Spleen (tissue), 7 donors: ENCODE measurements around the gene CCDC174.

ENCODE experiments used
- CTCF ChIP-seq, 11 experiments: fragments of 200-600 bp in 7 of 11; fragments of 450-650 bp in 4 of 11; sonication (generic) in 4 of 11; IDR thresholded peaks in 8 of 11; conservative IDR thresholded peaks in 3 of 11; 1 replicate in 7 of 11; 2 replicates in 4 of 11; pipeline versions ENCODE4 v1.4.0 to v1.8.0; 2016 to 2021; ENCODE audit warnings: antibody characterized with exemption in 11 of 11, inconsistent platforms in 4 of 11, mild to moderate bottlenecking in 1 of 11
- POLR2A ChIP-seq, 3 donors: fragments of 450-650 bp; IDR thresholded peaks; one replicate each; pipeline ENCODE4 v1.5.1; 2017; ENCODE audit warnings: antibody characterized with exemption in 3 of 3, mild to moderate bottlenecking in 1 of 3
- POLR2AphosphoS5 ChIP-seq, 3 donors: sonication (generic); formaldehyde crosslinking; IDR thresholded peaks; one replicate each; pipeline ENCODE4 v1.5.1; 2017; ENCODE audit warnings: antibody characterized with exemption in 3 of 3
- donor health status: DM: no; HTN: no; CAD: no; lungs with moderate emphysema.
- donor health status: DM: no; HTN: no; CAD: no.
- donor health status: DM: no; HTN: no; CAD: no.

GRCh38 chr3:14614862-14615261 lies 36.7 kb upstream of the CCDC174 start:
- TF ChIP-seq CTCF (IDR thresholded peaks at IDR 0.05 in 8 of 11, conservative IDR thresholded peaks at IDR 0.05 in 3 of 11) (no peak), POLR2A (IDR thresholded peaks at IDR 0.05) (no peak), POLR2AphosphoS5 (IDR thresholded peaks at IDR 0.05) (no peak)
